Measurements from ENCODE around the gene PTPN5. TPM values are rescaled to one million over a fixed set of nuclear protein-coding genes. Genes with fewer than 3 reads are reported as not detected.

The PTPN5 gene
- total RNA-seq, 1 experiment from 2014 or later = not detected

DNA sequence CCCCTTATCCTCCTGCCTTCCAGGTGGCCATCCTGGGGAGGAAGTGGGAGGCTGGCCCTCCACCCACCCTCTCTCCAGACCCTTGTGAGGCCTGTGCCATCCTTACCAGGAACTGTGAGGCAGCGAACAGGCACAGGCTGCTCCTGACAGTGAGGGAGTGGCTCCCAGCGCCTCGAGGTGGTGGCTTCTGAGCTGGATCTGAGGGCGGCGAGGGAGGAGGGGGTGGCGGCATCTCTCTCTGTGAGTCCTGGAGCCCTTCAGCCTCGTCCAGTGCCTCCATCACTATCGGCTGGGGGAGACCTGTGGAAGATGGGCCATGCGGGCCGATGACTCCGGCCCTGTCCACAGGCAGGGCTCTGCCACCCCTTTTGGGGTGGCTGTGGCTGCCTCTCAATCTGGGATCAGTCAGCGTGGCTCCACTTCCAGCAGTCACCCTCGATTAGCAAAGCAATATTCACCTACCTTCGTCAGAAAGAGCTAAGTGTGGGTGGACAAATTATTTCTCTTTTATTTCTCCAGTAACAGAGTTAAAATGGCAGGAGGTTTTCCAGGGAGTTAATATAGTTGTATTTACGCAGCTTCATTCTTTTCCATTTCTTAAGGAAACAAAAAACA lies 47.6 kb downstream of the PTPN5 start:
- Histone ChIP-seq H2AFZ (ENCODE audit: low read depth, low read length, poor library complexity, severe bottlenecking) (no peak overlapping the region), H3K4me2 (ENCODE audit: low read length) (no peak overlapping the region), H3K27ac (ENCODE audit: low read depth, low read length) (no peak overlapping the region), H3K36me3 (ENCODE audit: control insufficient read depth in 1 of 2, insufficient read depth in 2 of 2, low read length in 2 of 2) (no peaks in the 10 kb centered on the region; a peak in 1 of 4 replicates), H3K4me3 (replicated peaks in 1 of 2; ENCODE audit: low read depth in 1 of 2, low read length in 2 of 2) (no peak overlapping the region), H3K27me3 (ENCODE audit: insufficient read depth, low read length) (no peaks in the 10 kb centered on the region), H3K79me2 (ENCODE audit: insufficient read depth, low read length) (no peaks in the 10 kb centered on the region), H3K9ac (ENCODE audit: low read length) (no peak overlapping the region), H3K9me2 (ENCODE audit: insufficient read depth) (no peaks in the 10 kb centered on the region), H3K4me1 (ENCODE audit: control insufficient read depth in 1 of 2, insufficient read depth in 2 of 2, low read length in 2 of 2) (no peaks in the 10 kb centered on the region), H3K9me3 (ENCODE audit: control insufficient read depth in 1 of 2, insufficient read depth in 1 of 2, low read depth in 1 of 2, low read length in 2 of 2) (no peaks in the 10 kb centered on the region), H4K20me1 (ENCODE audit: insufficient read depth) (no peaks in the 10 kb centered on the region)
- RAD21 ChIA-PET (ENCODE audit: low non-redundant PET in 1 of 2, low total read pairs in 2 of 2, uncharacterized antibody in 2 of 2, unreplicated experiment in 2 of 2) = no interaction called here
- intact Hi-C loops (cut with micrococcal nuclease) = no loop called here
- TF ChIP-seq ELF1 (IDR thresholded peaks at IDR 0.05; ENCODE audit: borderline replicate concordance, low read depth) = no peak
- TF ChIP-seq, protein P1, sequence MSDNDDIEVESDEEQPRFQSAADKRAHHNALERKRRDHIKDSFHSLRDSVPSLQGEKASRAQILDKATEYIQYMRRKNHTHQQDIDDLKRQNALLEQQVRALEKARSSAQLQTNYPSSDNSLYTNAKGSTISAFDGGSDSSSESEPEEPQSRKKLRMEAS (IDR thresholded peaks at IDR 0.05) = no peak
- no peak for TF ChIP-seq POLR2A (IDR thresholded peaks at IDR 0.05; ENCODE audit: borderline replicate concordance, extremely low read depth, insufficient read depth, insufficient read length)
- no peak for TF ChIP-seq FOSL1 (IDR thresholded peaks at IDR 0.05; ENCODE audit: low read depth)
- TF ChIP-seq EZH2 (IDR thresholded peaks at IDR 0.05) = no peak
- TF ChIP-seq, protein P2, sequence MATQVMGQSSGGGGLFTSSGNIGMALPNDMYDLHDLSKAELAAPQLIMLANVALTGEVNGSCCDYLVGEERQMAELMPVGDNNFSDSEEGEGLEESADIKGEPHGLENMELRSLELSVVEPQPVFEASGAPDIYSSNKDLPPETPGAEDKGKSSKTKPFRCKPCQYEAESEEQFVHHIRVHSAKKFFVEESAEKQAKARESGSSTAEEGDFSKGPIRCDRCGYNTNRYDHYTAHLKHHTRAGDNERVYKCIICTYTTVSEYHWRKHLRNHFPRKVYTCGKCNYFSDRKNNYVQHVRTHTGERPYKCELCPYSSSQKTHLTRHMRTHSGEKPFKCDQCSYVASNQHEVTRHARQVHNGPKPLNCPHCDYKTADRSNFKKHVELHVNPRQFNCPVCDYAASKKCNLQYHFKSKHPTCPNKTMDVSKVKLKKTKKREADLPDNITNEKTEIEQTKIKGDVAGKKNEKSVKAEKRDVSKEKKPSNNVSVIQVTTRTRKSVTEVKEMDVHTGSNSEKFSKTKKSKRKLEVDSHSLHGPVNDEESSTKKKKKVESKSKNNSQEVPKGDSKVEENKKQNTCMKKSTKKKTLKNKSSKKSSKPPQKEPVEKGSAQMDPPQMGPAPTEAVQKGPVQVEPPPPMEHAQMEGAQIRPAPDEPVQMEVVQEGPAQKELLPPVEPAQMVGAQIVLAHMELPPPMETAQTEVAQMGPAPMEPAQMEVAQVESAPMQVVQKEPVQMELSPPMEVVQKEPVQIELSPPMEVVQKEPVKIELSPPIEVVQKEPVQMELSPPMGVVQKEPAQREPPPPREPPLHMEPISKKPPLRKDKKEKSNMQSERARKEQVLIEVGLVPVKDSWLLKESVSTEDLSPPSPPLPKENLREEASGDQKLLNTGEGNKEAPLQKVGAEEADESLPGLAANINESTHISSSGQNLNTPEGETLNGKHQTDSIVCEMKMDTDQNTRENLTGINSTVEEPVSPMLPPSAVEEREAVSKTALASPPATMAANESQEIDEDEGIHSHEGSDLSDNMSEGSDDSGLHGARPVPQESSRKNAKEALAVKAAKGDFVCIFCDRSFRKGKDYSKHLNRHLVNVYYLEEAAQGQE (IDR thresholded peaks at IDR 0.05; ENCODE audit: low read depth) = no peak
- TF ChIP-seq YY1 (IDR thresholded peaks at IDR 0.05; ENCODE audit: extremely low read depth, insufficient replicate concordance, low read depth, low read length) = no peak
- TF ChIP-seq SP1 (IDR thresholded peaks at IDR 0.05; ENCODE audit: low read depth) = no peak
- TF ChIP-seq CEBPB (IDR thresholded peaks at IDR 0.05; ENCODE audit: low read depth) = no peak
- TF ChIP-seq ZFX (IDR thresholded peaks at IDR 0.05) = no peak
- TF ChIP-seq RAD21 (IDR thresholded peaks at IDR 0.05; ENCODE audit: low read depth) = no peak
- TF ChIP-seq, protein P3, sequence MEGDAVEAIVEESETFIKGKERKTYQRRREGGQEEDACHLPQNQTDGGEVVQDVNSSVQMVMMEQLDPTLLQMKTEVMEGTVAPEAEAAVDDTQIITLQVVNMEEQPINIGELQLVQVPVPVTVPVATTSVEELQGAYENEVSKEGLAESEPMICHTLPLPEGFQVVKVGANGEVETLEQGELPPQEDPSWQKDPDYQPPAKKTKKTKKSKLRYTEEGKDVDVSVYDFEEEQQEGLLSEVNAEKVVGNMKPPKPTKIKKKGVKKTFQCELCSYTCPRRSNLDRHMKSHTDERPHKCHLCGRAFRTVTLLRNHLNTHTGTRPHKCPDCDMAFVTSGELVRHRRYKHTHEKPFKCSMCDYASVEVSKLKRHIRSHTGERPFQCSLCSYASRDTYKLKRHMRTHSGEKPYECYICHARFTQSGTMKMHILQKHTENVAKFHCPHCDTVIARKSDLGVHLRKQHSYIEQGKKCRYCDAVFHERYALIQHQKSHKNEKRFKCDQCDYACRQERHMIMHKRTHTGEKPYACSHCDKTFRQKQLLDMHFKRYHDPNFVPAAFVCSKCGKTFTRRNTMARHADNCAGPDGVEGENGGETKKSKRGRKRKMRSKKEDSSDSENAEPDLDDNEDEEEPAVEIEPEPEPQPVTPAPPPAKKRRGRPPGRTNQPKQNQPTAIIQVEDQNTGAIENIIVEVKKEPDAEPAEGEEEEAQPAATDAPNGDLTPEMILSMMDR (IDR thresholded peaks at IDR 0.05 in 2 of 3, conservative IDR thresholded peaks at IDR 0.05 in 1 of 3; ENCODE audit: borderline replicate concordance in 1 of 3, insufficient read depth in 1 of 3, low read depth in 2 of 3, low read length in 2 of 3) = no peak
- TF ChIP-seq CBX3 (IDR thresholded peaks at IDR 0.05; ENCODE audit: low read depth) = no peak
- CTCF ChIA-PET = interaction anchor here (1.1 kb wide), 1 partner anchor 22 kb away, joined by 3 read pairs; no protein-coding TSS in a partner anchor
- POLR2A ChIA-PET = no interaction called here
- no TSS peak for BruUV-seq (replicated peaks)
- no peak for DNase-seq (ENCODE audit: low read depth, low spot score)
- no peak for ATAC-seq
